Psoas muscle (tissue), 8 donors: ENCODE results near the gene GDPD1. TPM values are rescaled to one million over a fixed set of nuclear protein-coding genes. Genes with fewer than 3 reads are reported as not detected.

Source experiments
- ATAC-seq, 4 donors: fragments of 200-7000 bp; cut with Tn5 transposase; one replicate each; pipeline ENCODE4 v1.9.1; 2020; ENCODE audit warnings: moderate library complexity in 3 of 4, mild to moderate bottlenecking in 2 of 4
- DNase-seq, 2 donors: peaks; one replicate each; pipeline ENCODE4 v3.0.0-alpha.2; 2020
- H3K27ac ChIP-seq: fragments of 200-600 bp; one replicate; pipeline ENCODE4 v1.8.0; 2022
- H3K27me3 ChIP-seq, 3 donors: fragments of 200-600 bp in 1 of 3; one replicate each; pipeline versions ENCODE4 v1.6.1 to v1.8.0; 2013 to 2022; ENCODE audit warnings: low read length in 2 of 3, mild to moderate bottlenecking in 2 of 3, moderate library complexity in 1 of 3; ENCODE audit not compliant: insufficient read depth in 3 of 3
- H3K36me3 ChIP-seq, 2 donors: fragments of 200-600 bp in 1 of 2; one replicate each; pipeline versions ENCODE4 v1.6.1 to v1.8.0; 2013 to 2022; ENCODE audit warnings: low read depth in 1 of 2, mild to moderate bottlenecking in 1 of 2, moderate library complexity in 1 of 2; ENCODE audit not compliant: insufficient read depth in 1 of 2
- H3K4me1 ChIP-seq: fragments of 200-600 bp; one replicate; pipeline ENCODE4 v1.8.0; 2022
- H3K4me3 ChIP-seq: fragments of 200-600 bp; one replicate; pipeline ENCODE4 v1.8.0; 2022; ENCODE audit warnings: mild to moderate bottlenecking
- H3K9me3 ChIP-seq: fragments of 200-600 bp; one replicate; pipeline ENCODE4 v1.8.0; 2022
- WGBS, 3 donors: extraction: QIAGEN DNeasy Blood & Tissue Kit; methylation state at CpG; one replicate each; pipeline versions ENCODE4 v1.1.6 to v1.1.7; 2013; 5-methylcytosine and 5-hydroxymethylcytosine counted together
- intact Hi-C, 2 donors: fragments of 100-400 bp; cut with DNase I; formaldehyde crosslinking; loops; one replicate each; pipeline versions ENCODE4 v1.11.0 to v1.14.2; 2022
- polyA plus RNA-seq, 3 donors: library from polyadenylated mRNA; stranded (reverse); fragments of 200-250 nt; gene quantifications; one replicate each; pipeline ENCODE4 v1.2.3, GENCODE V29; 2013
- total RNA-seq, 4 donors: library from RNA; stranded (reverse); fragmentation: NEBNext Ultra II Directional in 2 of 4; extraction: Animal tissue kit (Norgen Biotek cat#: 25700) in 2 of 4; gene quantifications; one replicate each; pipeline versions ENCODE4 v1.2.1 to v1.2.4, GENCODE V29; 2021 to 2023
- TF ChIP-seq, protein P1 (sequence below): fragments of 200-600 bp; IDR thresholded peaks from one replicate; pipeline ENCODE4 v1.8.0; 2022; ENCODE audit warnings: antibody characterized with exemption
- donor health status: healthy with polysubstance abuse.
- donor health status: DM: no; HTN: no; CAD: no; lungs with moderate emphysema.
- donor health status: Bipolar disorder and iron deficiency.
- donor health status: healthy.
- donor health status: DM: yes; HTN: yes; CAD: no.
- donor health status: DM: no; HTN: no; CAD: no.
- donor health status: DM: no; HTN: no; CAD: no.
- donor health status: DM: yes; HTN: yes; CAD: no.

GDPD1 gene
- total and polyA plus RNA-seq, 7 donors = 0.25 to 2.3 (median 0.99) TPM

DNA sequence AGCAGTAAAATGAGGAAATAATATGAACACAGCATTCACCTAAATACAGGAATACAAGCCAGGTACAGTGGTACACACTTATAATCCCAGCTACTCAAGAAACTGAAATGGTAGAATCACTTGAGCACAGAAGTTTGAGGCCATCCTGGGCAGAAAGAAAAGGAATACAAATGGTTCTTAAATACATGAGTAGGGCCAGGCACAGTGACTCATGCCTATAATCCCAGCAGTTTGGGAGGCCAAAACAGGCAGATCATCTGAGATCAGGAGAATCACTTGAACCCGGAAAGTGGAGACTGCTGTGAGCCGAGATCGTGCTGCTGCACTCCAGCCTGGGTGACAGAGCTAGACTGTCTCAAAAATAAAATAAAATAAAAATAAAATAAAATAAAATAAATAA lies 33.5 kb upstream of the GDPD1 start:
- ATAC-seq (no peak), DNase-seq (no peak)
- TF ChIP-seq, protein P1, sequence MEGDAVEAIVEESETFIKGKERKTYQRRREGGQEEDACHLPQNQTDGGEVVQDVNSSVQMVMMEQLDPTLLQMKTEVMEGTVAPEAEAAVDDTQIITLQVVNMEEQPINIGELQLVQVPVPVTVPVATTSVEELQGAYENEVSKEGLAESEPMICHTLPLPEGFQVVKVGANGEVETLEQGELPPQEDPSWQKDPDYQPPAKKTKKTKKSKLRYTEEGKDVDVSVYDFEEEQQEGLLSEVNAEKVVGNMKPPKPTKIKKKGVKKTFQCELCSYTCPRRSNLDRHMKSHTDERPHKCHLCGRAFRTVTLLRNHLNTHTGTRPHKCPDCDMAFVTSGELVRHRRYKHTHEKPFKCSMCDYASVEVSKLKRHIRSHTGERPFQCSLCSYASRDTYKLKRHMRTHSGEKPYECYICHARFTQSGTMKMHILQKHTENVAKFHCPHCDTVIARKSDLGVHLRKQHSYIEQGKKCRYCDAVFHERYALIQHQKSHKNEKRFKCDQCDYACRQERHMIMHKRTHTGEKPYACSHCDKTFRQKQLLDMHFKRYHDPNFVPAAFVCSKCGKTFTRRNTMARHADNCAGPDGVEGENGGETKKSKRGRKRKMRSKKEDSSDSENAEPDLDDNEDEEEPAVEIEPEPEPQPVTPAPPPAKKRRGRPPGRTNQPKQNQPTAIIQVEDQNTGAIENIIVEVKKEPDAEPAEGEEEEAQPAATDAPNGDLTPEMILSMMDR = no peak
- no peaks in the 10 kb centered on the region for H3K9me3 ChIP-seq
- H3K4me1 ChIP-seq = no peaks in the 10 kb centered on the region
- no peak overlapping the region for H3K27ac ChIP-seq
- no peaks in the 10 kb centered on the region for H3K36me3 ChIP-seq
- 96 to 99% (median 96%) methylated on average over 3 of the region's 3 CpGs for WGBS, 3 donors
- intact Hi-C loops = no loop called here
- H3K4me3 ChIP-seq = no peak overlapping the region
- H3K27me3 ChIP-seq = no peaks in the 10 kb centered on the region

DNA sequence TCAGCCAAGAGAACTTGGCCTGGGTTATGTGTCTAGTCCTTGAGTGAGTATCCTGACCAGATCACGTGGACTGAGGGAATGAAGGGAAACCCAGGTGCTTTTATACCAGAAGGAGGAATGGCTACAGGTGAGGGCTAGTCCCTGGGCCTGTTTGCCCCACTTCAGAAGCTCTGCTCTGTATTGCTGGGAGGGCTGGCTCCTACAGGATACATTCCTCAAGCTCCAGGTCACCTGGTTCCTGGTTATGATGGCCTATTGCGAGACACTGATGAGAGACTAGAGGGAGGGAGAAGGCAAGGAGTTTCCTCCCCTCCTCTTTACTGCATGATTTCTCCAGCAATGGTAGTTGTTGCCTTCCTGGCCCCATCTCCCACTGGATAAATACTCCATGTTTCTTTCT lies 29.5 kb upstream of the GDPD1 start:
- H3K36me3 ChIP-seq = no peaks in the 10 kb centered on the region
- no peak overlapping the region for H3K27ac ChIP-seq
- no peaks in the 10 kb centered on the region for H3K9me3 ChIP-seq
- WGBS, 3 donors = 91 to 95% (median 92%) methylated on average over 2 of the region's 2 CpGs
- intact Hi-C loops = no loop called here
- ATAC-seq (no peak), DNase-seq (no peak)
- H3K27me3 ChIP-seq = no peaks in the 10 kb centered on the region
- no peak overlapping the region for H3K4me3 ChIP-seq
- H3K4me1 ChIP-seq = no peaks in the 10 kb centered on the region
- TF ChIP-seq, protein P1 = no peak

DNA sequence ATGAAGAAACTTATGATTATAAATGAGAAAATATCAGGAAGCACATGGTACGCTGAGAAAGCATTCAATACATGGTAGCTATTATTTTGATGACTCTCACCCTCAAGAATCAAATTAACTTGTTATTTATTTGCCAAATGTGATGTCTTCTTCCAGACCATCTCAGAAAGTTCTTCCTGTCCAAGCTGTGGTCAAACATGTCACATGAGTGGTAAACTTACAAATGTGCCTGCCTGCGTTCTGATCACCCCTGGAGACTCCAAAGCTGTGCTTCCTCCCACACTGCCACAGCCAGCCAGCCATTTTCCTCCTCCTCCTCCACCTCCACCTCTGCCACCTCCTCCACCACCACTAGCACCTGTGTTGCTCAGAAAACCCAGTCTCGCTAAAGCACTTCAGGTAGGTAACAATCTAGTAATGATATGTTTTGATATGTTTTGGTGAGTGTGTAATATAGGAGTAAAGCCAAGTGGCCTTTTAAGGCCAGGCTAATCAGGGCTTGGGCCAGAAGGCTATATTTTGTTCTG lies 26.9 kb upstream of the GDPD1 start:
- Histone ChIP-seq H3K9me3 (no peaks in the 10 kb centered on the region), H3K36me3 (no peaks in the 10 kb centered on the region), H3K27ac (no peak overlapping the region), H3K27me3 (no peaks in the 10 kb centered on the region), H3K4me1 (no peaks in the 10 kb centered on the region), H3K4me3 (no peak overlapping the region)
- DNase-seq = no peak
- TF ChIP-seq, protein P1 = no peak
- no peak for ATAC-seq
- intact Hi-C loops = no loop called here
- WGBS, 3 donors = 92 to 94% (median 93%) methylated on average over 3 of the region's 3 CpGs

DNA sequence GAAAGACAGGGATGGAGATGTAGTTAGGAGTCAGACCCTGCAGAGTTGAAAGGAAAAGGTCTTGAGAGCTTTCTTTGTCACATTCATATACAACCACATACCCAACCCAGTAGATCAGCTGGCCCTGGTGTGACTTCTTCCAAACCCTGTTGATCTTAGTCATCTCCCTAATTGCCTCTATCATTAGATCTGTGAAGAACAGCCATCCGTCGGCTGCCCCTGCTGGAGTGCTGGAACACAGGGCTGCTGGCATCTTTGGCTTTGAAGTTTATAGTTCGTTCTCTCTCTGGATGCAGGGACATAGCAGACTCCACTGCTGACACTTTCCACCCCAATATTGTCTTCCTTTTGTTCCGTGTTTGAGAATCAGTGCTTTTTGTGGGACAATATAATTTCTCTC lies 20.9 kb upstream of the GDPD1 start:
- TF ChIP-seq, protein P1 = no peak
- no peak for DNase-seq
- WGBS, 3 donors = 92 to 96% (median 92%) methylated on average over 4 of the region's 4 CpGs
- Histone ChIP-seq H3K27me3 (no peaks in the 10 kb centered on the region), H3K9me3 (no peaks in the 10 kb centered on the region), H3K4me1 (no peaks in the 10 kb centered on the region), H3K27ac (no peak overlapping the region), H3K36me3 (no peaks in the 10 kb centered on the region), H3K4me3 (no peak overlapping the region)
- no peak for ATAC-seq
- intact Hi-C loops = no loop called here

DNA sequence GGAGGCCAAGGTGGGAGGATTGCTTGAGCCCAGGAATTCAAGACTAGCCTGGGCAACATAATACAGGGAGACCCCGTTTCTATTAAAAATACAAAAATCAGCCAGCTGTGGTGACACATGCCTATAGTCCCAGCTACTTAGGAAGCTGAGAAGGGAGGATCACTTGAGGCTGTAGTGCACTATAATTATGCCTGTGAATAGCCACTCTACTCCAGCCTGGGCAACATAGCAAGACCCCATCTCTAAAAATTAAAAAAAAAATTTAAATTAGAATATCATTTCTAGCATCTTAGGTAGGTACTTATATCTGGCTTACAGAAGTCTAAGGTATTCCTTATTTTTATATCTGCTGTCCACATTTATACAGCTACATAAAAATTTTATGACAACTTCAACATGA lies 18.0 kb upstream of the GDPD1 start:
- intact Hi-C loops = no loop called here
- 96 to 100% (median 96%) methylated on average over 1 of the region's 1 CpG for WGBS, 3 donors
- Histone ChIP-seq H3K9me3 (no peaks in the 10 kb centered on the region), H3K27ac (no peak overlapping the region), H3K4me3 (no peak overlapping the region), H3K36me3 (no peaks in the 10 kb centered on the region), H3K27me3 (no peaks in the 10 kb centered on the region), H3K4me1 (no peaks in the 10 kb centered on the region)
- ATAC-seq = no peak
- TF ChIP-seq, protein P1 = no peak
- DNase-seq = no peak
